ENCODE measurements around the gene KLF3. TPM values are rescaled to one million over a fixed set of nuclear protein-coding genes. Genes with fewer than 3 reads are reported as not detected.

Gene KLF3
- total RNA-seq, 1 donor from 2014 or later, result 62.0 TPM

DNA sequence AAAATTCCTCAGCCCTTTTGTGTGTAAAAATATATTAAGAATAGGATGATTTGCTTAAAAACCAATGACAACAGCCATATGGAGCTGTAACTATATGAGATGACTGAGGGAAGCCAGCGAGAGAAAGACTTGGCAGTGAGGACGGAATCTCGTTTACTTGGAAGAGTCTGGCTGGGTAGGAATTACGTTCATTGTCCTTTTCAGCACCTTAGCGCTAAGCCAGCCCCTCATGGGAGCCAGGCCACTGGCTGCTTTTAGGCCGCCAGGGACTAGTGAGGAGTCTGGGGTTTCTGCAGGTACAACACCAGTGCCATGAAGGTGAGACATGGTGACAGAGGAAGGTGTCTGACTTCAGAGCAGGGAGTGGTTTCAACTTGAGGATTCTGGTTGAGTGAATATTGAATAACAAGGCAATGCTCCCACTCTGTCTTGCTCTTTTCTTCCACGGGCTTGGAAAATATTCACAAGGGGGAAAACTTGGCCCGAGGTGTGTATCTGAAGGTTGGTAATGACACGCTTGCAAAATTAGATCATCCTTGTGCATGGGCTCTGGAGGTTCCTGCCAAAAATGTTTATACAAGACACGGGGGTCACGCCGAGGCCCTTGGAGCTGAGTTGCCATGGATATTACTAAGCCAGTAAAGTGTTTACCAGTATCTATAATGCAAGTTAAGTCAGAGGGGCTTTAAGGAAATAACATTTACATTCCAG is 17.4 kb downstream of the KLF3 start:
- H3K27ac Mint-ChIP-seq, result peak overlapping the region; percentile 66
- no peaks in the 10 kb centered on the region for H3K9me3 Mint-ChIP-seq
- peaks cover 34% of the 10 kb centered on the region for H3K4me1 Mint-ChIP-seq (ENCODE audit: unreplicated experiment)
- no peak overlapping the region for H3K4me3 Mint-ChIP-seq
- peaks cover 51% of the 10 kb centered on the region for H3K36me3 Mint-ChIP-seq
- no peaks in the 10 kb centered on the region for H3K27me3 Mint-ChIP-seq
- TF ChIP-seq, protein P1, sequence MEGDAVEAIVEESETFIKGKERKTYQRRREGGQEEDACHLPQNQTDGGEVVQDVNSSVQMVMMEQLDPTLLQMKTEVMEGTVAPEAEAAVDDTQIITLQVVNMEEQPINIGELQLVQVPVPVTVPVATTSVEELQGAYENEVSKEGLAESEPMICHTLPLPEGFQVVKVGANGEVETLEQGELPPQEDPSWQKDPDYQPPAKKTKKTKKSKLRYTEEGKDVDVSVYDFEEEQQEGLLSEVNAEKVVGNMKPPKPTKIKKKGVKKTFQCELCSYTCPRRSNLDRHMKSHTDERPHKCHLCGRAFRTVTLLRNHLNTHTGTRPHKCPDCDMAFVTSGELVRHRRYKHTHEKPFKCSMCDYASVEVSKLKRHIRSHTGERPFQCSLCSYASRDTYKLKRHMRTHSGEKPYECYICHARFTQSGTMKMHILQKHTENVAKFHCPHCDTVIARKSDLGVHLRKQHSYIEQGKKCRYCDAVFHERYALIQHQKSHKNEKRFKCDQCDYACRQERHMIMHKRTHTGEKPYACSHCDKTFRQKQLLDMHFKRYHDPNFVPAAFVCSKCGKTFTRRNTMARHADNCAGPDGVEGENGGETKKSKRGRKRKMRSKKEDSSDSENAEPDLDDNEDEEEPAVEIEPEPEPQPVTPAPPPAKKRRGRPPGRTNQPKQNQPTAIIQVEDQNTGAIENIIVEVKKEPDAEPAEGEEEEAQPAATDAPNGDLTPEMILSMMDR (conservative IDR thresholded peaks at IDR 0.05), result no peak
- no peak for DNase-seq (ENCODE audit: extremely low spot score, unreplicated experiment)

DNA sequence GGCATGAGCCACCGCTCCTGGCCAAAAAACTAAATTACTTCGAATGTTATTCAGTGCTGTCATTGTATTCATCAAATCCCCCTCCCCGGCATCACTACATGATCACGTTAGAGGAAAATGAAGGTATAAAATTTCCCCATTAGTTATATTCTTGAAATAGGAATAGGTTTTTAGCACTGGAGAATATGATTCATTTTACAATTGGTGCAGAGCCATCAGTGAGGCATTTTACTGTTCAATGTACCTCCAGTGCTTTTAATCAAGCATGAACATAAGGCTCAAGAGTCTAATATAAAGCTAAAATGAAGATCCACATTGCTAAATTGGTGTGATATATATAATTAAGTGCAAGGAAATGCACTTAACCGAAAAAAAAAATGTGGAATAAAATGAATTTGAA is 18.3 kb downstream of the KLF3 start:
- Mint-ChIP-seq H3K36me3 (peaks cover 56% of the 10 kb centered on the region), H3K4me1 (ENCODE audit: unreplicated experiment) (peaks cover 33% of the 10 kb centered on the region)

DNA sequence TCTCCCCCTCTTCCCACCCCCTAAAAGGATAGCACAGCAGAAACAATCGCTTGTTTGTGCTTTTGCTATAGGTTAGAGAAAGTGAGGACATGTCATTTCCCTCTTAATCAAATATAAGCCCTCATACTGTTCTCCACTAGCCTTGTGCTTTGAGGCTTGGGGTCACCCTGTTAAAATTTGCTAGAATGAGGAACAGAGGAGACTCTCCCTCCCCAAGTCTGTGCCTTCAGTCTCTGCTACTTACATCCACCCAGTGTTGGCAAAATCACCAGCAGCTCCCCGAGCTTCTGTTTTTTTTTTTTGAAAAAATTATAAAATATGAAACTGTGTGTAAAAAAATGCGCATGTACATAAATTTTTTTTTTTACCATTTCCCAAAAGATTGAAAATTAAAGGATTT is 19.3 kb downstream of the KLF3 start:
- Mint-ChIP-seq H3K27me3 (no peaks in the 10 kb centered on the region), H3K4me1 (ENCODE audit: unreplicated experiment) (peaks cover 23% of the 10 kb centered on the region), H3K36me3 (peaks cover 55% of the 10 kb centered on the region), H3K9me3 (no peaks in the 10 kb centered on the region), H3K27ac (no peak overlapping the region), H3K4me3 (no peak overlapping the region)
- TF ChIP-seq, protein P1 (conservative IDR thresholded peaks at IDR 0.05), result no peak
- DNase-seq (ENCODE audit: extremely low spot score, unreplicated experiment), result no peak

More for the DNA sequence above, 18.3 kb downstream of the KLF3 start:
- no peak overlapping the region for H3K27ac Mint-ChIP-seq
- TF ChIP-seq, protein P1 (conservative IDR thresholded peaks at IDR 0.05), result no peak
- no peak overlapping the region for H3K4me3 Mint-ChIP-seq
- no peaks in the 10 kb centered on the region for H3K9me3 Mint-ChIP-seq
- no peaks in the 10 kb centered on the region for H3K27me3 Mint-ChIP-seq
- no peak for DNase-seq (ENCODE audit: extremely low spot score, unreplicated experiment)

DNA sequence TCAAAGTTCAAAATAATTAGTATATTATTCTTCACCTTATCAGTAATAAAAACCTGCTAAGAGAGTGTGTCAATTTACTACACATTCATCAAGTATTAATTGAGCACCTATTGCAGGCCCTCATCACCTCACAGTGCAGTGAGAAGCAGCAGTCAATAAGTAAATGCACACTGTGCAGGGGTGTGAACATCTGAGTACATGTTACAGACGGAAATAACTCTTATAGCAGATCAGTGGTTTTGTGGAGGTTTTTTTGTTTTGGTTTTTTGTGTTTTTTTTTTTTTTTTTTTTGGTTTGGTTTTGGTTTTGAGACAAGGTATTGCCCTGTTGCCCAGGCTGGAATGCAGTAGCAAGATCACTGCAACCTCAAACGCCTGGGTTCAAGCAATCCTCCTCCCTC is 20.3 kb downstream of the KLF3 start:
- H3K9me3 Mint-ChIP-seq, result no peaks in the 10 kb centered on the region
- no peak overlapping the region for H3K4me3 Mint-ChIP-seq
- H3K4me1 Mint-ChIP-seq (ENCODE audit: unreplicated experiment), result peaks cover 21% of the 10 kb centered on the region
- no peak for DNase-seq (ENCODE audit: extremely low spot score, unreplicated experiment)
- TF ChIP-seq, protein P1 (conservative IDR thresholded peaks at IDR 0.05), result no peak
- H3K27me3 Mint-ChIP-seq, result no peaks in the 10 kb centered on the region
- H3K36me3 Mint-ChIP-seq, result peaks cover 55% of the 10 kb centered on the region
- H3K27ac Mint-ChIP-seq, result peak overlapping the region; percentile 46

DNA sequence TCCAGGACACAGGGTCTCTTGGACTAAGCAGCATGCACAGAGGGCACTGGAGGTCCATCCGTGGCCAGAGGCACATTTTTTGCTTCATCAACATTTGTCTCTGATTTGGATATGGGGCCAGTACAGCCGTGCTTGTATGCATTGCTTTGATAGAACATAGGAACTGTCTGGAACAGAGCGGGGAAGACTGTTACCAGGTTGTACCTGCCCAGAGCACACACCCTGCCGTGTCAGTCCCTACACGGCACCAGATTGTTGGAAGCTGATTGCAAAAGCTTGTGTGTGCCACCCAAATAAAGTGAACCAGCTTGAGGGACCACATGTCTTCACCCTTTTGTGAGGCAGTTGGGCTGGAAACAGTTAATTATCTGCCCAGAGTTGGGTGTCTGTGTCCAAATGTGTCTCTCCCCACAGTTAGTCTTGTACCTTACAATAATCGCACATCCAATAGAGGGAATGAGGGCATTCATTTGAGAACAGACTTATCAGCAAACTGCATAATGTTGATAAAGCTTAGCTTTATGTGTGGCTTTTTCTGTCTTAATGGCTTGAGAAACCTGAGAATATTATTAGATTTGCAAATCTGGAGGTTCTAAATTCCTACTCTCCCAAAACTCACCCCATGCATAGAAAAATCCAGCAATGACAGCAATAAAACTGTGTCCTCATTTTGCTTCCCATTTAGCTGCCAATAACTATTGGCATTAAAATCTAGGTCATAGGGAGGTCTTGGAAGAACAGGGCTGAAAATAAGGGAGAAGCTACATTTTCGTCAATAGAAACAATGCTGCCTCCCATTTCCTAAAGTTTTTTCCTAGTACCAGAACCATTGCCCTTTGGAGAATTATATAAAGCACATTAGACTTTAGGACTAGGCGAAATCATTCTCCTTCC is 21.2 kb downstream of the KLF3 start:
- Mint-ChIP-seq H3K4me3 (no peak overlapping the region), H3K4me1 (ENCODE audit: unreplicated experiment) (peaks cover 17% of the 10 kb centered on the region), H3K27ac (no peak overlapping the region), H3K9me3 (no peaks in the 10 kb centered on the region), H3K36me3 (peaks cover 57% of the 10 kb centered on the region), H3K27me3 (no peaks in the 10 kb centered on the region)
- TF ChIP-seq, protein P1 (conservative IDR thresholded peaks at IDR 0.05), result no peak
- DNase-seq (ENCODE audit: extremely low spot score, unreplicated experiment), result no peak

Measured in type B pancreatic cell (in vitro differentiated cells).